A549 (cell line): ENCODE results near the gene TMOD1. TPM values are rescaled to one million over a fixed set of nuclear protein-coding genes. Genes with fewer than 3 reads are reported as not detected.

ENCODE experiments used
- ATAC-seq, 2 experiments: fragments of 200-7000 bp in 1 of 2; fragments of >200 bp in 1 of 2; cut with Nextera tagmentation in 1 of 2; cut with Tn5 transposase in 1 of 2; 3 replicates each; pipeline versions ENCODE4 v1.8.0 to v1.9.1; 2018 to 2020; ENCODE audit warnings: mild to moderate bottlenecking in 1 of 2, moderate library complexity in 1 of 2
- CTCF ChIA-PET: fragments of 300-600 bp; sonication (Branson Sonifier 250); formaldehyde crosslinking; extraction: SDS; loops from one replicate; lab custom pipeline; 2021; ENCODE audit warnings: antibody characterized with exemption, inconsistent platforms; lab: Yijun Ruan, JAX
- POLR2A ChIA-PET: fragments of 350-600 bp; formaldehyde crosslinking; extraction: SDS; loops from one replicate; lab custom pipeline; 2021; ENCODE audit warnings: antibody characterized with exemption, inconsistent platforms; lab: Yijun Ruan, JAX
- DNase-seq, 2 experiments: peaks; one replicate each; pipeline versions ENCODE4 v3.0.0 to v3.0.0-alpha.2; 2011 to 2016; ENCODE audit warnings: low read depth in 1 of 2, low spot score in 1 of 2
- FAIRE-seq: peaks from 2 replicates; lab custom pipeline; 2011; peaks lifted over from hg19 to GRCh38; lab: Jason Lieb, UNC
- H3K27ac ChIP-seq, 2 experiments: fragments of >200 bp; sonication (Bioruptor Twin); formaldehyde crosslinking; 3 replicates each; pipeline ENCODE4 v1.5.1; 2016 to 2017
- H3K4me1 ChIP-seq: fragments of >200 bp; sonication (Bioruptor Twin); formaldehyde crosslinking; 3 replicates; pipeline ENCODE4 v1.6.1; 2016
- H3K4me2 ChIP-seq: fragments of >200 bp; sonication (Bioruptor Twin); formaldehyde crosslinking; 3 replicates; pipeline ENCODE4 v1.6.1; 2016
- H3K4me3 ChIP-seq: fragments of >200 bp; sonication (Bioruptor Twin); formaldehyde crosslinking; 3 replicates; pipeline ENCODE4 v1.5.1; 2016
- H3K9me3 ChIP-seq: fragments of >200 bp; sonication (Bioruptor Twin); formaldehyde crosslinking; 3 replicates; pipeline ENCODE4 v1.6.1; 2016
- CBX2 ChIP-seq: fragments of 200-600 bp; sonication (generic); IDR thresholded peaks from 2 replicates; pipeline ENCODE4 v1.6.1; 2016; ENCODE audit warnings: low read depth, mild to moderate bottlenecking, borderline replicate concordance
- CHD2 ChIP-seq: fragments of 150-350 bp; IDR thresholded peaks from 2 replicates; pipeline ENCODE4 v1.6.1; 2014; ENCODE audit warnings: low read length; ENCODE audit not compliant: partially characterized antibody
- EHMT2 ChIP-seq: fragments of 200-600 bp; sonication (generic); IDR thresholded peaks from 2 replicates; pipeline ENCODE4 v1.6.1; 2016; ENCODE audit warnings: antibody characterized with exemption, low read depth, mild to moderate bottlenecking, moderate library complexity
- ESRRA ChIP-seq: fragments of 150-350 bp; IDR thresholded peaks from 2 replicates; pipeline ENCODE4 v1.6.1; 2014; ENCODE audit warnings: mild to moderate bottlenecking, low read length, borderline replicate concordance
- FOSL2 ChIP-seq, 2 experiments: fragments of 450-650 bp in 1 of 2; fragments of >200 bp in 1 of 2; sonication (Bioruptor Twin) in 1 of 2; formaldehyde crosslinking; IDR thresholded peaks; 2 replicates each; pipeline versions ENCODE4 v1.5.0 to v1.6.1; 2016 to 2020; ENCODE audit warnings: mild to moderate bottlenecking in 1 of 2, moderate library complexity in 1 of 2
- FOXS1 ChIP-seq: fragments of 250-450 bp; sonication (Bioruptor Pico); IDR thresholded peaks from 2 replicates; pipeline ENCODE4 v1.5.0; 2020; ENCODE audit warnings: mild to moderate bottlenecking, moderate library complexity
- GATA3 ChIP-seq: IDR thresholded peaks from 2 replicates; pipeline ENCODE4 v1.6.1; 2012; ENCODE audit warnings: borderline replicate concordance
- HDAC2 ChIP-seq: fragments of 200-600 bp; sonication (generic); IDR thresholded peaks from 2 replicates; pipeline ENCODE4 v1.6.1; 2016
- HES2 ChIP-seq: fragments of >200 bp; sonication (Bioruptor Twin); formaldehyde crosslinking; IDR thresholded peaks from 2 replicates; pipeline ENCODE4 v1.6.1; 2016
- HOXB13 ChIP-seq: fragments of 250-450 bp; sonication (Bioruptor Pico); IDR thresholded peaks from 2 replicates; pipeline ENCODE4 v1.5.0; 2020; ENCODE audit warnings: low read depth, mild to moderate bottlenecking, moderate library complexity
- HOXB5 ChIP-seq: fragments of 250-450 bp; sonication (Bioruptor Pico); IDR thresholded peaks from 2 replicates; pipeline ENCODE4 v1.5.0; 2020; ENCODE audit warnings: mild to moderate bottlenecking, moderate library complexity
- JUN ChIP-seq, 2 experiments: fragments of >200 bp; sonication (Bioruptor Twin); formaldehyde crosslinking; IDR thresholded peaks; 2 replicates in 1 of 2; 3 replicates in 1 of 2; pipeline ENCODE4 v1.6.1; 2016 to 2017
- KDM5A ChIP-seq: fragments of 200-600 bp; sonication (generic); IDR thresholded peaks from 2 replicates; pipeline ENCODE4 v1.6.1; 2016; ENCODE audit warnings: antibody characterized with exemption, mild to moderate bottlenecking
- MAFK ChIP-seq: fragments of 450-650 bp; IDR thresholded peaks from 2 replicates; pipeline ENCODE4 v1.6.1; 2014; ENCODE audit not compliant: partially characterized antibody
- MYC ChIP-seq: IDR thresholded peaks from 2 replicates; pipeline ENCODE4 v1.6.1; 2012; ENCODE audit warnings: mild to moderate bottlenecking, inconsistent platforms, low read length, improper control_type of control experiment, borderline replicate concordance
- NFE2L2 ChIP-seq: fragments of 150-350 bp; conservative IDR thresholded peaks from 2 replicates; pipeline ENCODE4 v1.6.1; 2014; ENCODE audit warnings: low read length
- NR3C1 ChIP-seq: fragments of >200 bp; sonication (Bioruptor Twin); formaldehyde crosslinking; IDR thresholded peaks from 3 replicates; pipeline ENCODE4 v1.6.1; 2017
- PBX3 ChIP-seq: IDR thresholded peaks from 2 replicates; pipeline ENCODE4 v1.6.1; 2012
- POLR2A ChIP-seq: IDR thresholded peaks from 2 replicates; pipeline ENCODE4 v1.6.1; 2012; ENCODE audit warnings: mild to moderate bottlenecking, low read length
- REST ChIP-seq: fragments of 200-600 bp; sonication (generic); IDR thresholded peaks from 2 replicates; pipeline ENCODE4 v1.6.1; 2016; ENCODE audit warnings: antibody characterized with exemption, mild to moderate bottlenecking, moderate library complexity
- RNF2 ChIP-seq: fragments of 200-600 bp; sonication (generic); IDR thresholded peaks from 2 replicates; pipeline ENCODE4 v1.6.1; 2016; ENCODE audit warnings: low read depth, mild to moderate bottlenecking, antibody characterized with exemption, moderate library complexity, borderline replicate concordance
- ZC3H11A ChIP-seq: fragments of 450-650 bp; IDR thresholded peaks from 2 replicates; pipeline ENCODE4 v1.6.1; 2014; ENCODE audit warnings: antibody characterized with exemption, mild to moderate bottlenecking
- WGBS: methylation state at CpG from one replicate; pipeline ENCODE4 v1.1.6; 2017; ENCODE audit errors: missing lambda C conversion rate; 5-methylcytosine and 5-hydroxymethylcytosine counted together
- polyA plus RNA-seq, 4 experiments: library from polyadenylated mRNA; depleted of rRNA in 3 of 4; stranded (reverse); fragments of >200 nt; fragmentation: RNase III in 1 of 4; extraction: RNeasy Plus Mini Kit Qiagen cat#74134 plus additional on column Dnase treatment in 1 of 4; gene quantifications; 2 replicates in 3 of 4; 3 replicates in 1 of 4; pipeline ENCODE4 v1.2.3, GENCODE V29; 2011 to 2017
- TF ChIP-seq, protein P1 (sequence below): IDR thresholded peaks from 2 replicates; pipeline ENCODE4 v1.6.1; 2012; ENCODE audit warnings: low read depth, borderline replicate concordance
- TF ChIP-seq, protein P2 (sequence below): fragments of >200 bp; sonication (Bioruptor Twin); formaldehyde crosslinking; IDR thresholded peaks from 3 replicates; pipeline ENCODE4 v1.6.1; 2016
- TF ChIP-seq, protein P3 (sequence below): fragments of 250-450 bp; sonication (Bioruptor Pico); IDR thresholded peaks from 2 replicates; pipeline ENCODE4 v1.5.0; 2021; ENCODE audit warnings: mild to moderate bottlenecking, moderate library complexity, borderline replicate concordance
- TF ChIP-seq, protein P4 (sequence below): fragments of 450-650 bp; IDR thresholded peaks from 2 replicates; pipeline ENCODE4 v1.6.1; 2014; ENCODE audit warnings: antibody characterized with exemption

The TMOD1 gene
- polyA plus RNA-seq, 2 of the 4 experiments (the other 2 are of a cell fraction) = 0.28 to 0.80 TPM

DNA sequence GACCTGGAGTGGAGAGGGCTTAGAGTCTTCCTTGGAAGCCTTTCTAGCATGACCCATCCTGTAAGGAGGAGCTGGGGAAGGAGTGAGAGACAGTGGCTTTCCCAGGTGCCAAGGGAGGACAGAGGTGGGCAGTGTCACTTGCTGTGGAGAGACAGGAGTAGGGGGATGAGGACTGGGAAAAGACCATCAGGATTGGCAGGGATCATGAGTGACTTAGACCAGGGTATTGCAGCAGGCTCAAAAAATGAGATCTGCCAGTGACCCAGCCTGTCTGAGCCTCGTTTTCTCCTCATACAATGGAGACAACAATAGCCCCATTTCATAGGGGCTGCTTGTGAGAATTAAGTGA is 2.4 kb downstream of the TMOD1 start (continued):
- TF ChIP-seq, protein P1, sequence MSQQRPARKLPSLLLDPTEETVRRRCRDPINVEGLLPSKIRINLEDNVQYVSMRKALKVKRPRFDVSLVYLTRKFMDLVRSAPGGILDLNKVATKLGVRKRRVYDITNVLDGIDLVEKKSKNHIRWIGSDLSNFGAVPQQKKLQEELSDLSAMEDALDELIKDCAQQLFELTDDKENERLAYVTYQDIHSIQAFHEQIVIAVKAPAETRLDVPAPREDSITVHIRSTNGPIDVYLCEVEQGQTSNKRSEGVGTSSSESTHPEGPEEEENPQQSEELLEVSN = no peak
- TF ChIP-seq, protein P2, sequence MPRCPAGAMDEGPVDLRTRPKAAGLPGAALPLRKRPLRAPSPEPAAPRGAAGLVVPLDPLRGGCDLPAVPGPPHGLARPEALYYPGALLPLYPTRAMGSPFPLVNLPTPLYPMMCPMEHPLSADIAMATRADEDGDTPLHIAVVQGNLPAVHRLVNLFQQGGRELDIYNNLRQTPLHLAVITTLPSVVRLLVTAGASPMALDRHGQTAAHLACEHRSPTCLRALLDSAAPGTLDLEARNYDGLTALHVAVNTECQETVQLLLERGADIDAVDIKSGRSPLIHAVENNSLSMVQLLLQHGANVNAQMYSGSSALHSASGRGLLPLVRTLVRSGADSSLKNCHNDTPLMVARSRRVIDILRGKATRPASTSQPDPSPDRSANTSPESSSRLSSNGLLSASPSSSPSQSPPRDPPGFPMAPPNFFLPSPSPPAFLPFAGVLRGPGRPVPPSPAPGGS = no peak
- TF ChIP-seq MAFK (no peak), CBX2 (no peak), ESRRA (no peak), KDM5A (no peak)

- ATAC-seq (no peak), FAIRE-seq (no peak), DNase-seq (no peak)
- Histone ChIP-seq H3K27ac (no peak overlapping the region), H3K4me3 (no peak overlapping the region), H3K4me2 (no peak overlapping the region), H3K9me3 (no peaks in the 10 kb centered on the region), H3K4me1 (peaks cover 5% of the 10 kb centered on the region; the same call in 2 of the 3 replicates)
- TF ChIP-seq, protein P3, sequence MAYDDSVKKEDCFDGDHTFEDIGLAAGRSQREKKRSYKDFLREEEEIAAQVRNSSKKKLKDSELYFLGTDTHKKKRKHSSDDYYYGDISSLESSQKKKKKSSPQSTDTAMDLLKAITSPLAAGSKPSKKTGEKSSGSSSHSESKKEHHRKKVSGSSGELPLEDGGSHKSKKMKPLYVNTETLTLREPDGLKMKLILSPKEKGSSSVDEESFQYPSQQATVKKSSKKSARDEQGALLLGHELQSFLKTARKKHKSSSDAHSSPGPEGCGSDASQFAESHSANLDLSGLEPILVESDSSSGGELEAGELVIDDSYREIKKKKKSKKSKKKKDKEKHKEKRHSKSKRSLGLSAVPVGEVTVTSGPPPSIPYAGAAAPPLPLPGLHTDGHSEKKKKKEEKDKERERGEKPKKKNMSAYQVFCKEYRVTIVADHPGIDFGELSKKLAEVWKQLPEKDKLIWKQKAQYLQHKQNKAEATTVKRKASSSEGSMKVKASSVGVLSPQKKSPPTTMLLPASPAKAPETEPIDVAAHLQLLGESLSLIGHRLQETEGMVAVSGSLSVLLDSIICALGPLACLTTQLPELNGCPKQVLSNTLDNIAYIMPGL = no peak
- TF ChIP-seq NFE2L2 = no peak
- no peak for TF ChIP-seq RNF2
- no peak for TF ChIP-seq REST
- TF ChIP-seq GATA3 = no peak
- TF ChIP-seq PBX3 = no peak
- WGBS = 61% methylated on average over 8 of the region's 8 CpGs
- ChIA-PET POLR2A (no interaction called here), CTCF (interaction anchor here (1.0 to 2.4 kb wide), 4 partner anchors 9 to 94 kb away, joined by 3 to 8 read pairs (median 4); no protein-coding TSS in a partner anchor)
These were observed 3.1 kb downstream of the TMOD1 start for GRCh38 chr9:97504381-97505216.

DNA sequence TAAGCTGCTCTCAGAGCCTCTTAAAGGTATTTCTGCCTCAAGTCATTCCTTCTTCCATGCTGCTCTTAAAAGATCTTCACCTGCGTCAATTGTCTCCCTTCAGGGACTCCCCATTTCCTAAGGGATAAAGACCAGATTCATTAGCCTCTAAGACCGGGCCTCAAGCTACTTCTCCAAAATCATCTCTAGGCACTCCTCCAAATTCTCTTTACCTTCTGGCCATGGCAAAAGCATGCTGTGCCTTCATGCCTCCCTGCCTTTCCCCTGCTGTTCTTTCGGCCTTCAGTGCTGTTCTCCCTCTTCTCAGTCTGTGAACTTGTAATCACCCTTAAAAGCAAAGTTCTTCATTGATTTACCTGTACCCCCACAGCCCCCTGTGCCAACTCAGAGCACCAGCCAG is 4.4 kb downstream of the TMOD1 start:
- H3K4me3 ChIP-seq = no peak overlapping the region
- ATAC-seq (no peak), FAIRE-seq (no peak), DNase-seq (no peak)
- no peak overlapping the region for H3K27ac ChIP-seq
- ChIA-PET CTCF (interaction anchor here (0.6 to 2.4 kb wide), 10 partner anchors 9 to 650 kb away, joined by 3 to 10 read pairs (median 4); no protein-coding TSS in a partner anchor), POLR2A (no interaction called here)
- H3K4me1 ChIP-seq = peaks cover 7% of the 10 kb centered on the region; the same call in 2 of the 3 replicates
- no peak overlapping the region for H3K4me2 ChIP-seq
- no peaks in the 10 kb centered on the region for H3K9me3 ChIP-seq
- 73% methylated on average over 3 of the region's 3 CpGs for WGBS
- TF ChIP-seq POLR2A (no peak), HOXB5 (CRISPR knock-in tag) (no peak), HDAC2 (no peak), JUN (IDR thresholded peaks at IDR 0.05) (no peak), FOXS1 (CRISPR knock-in tag) (no peak), ZC3H11A (no peak), EHMT2 (no peak), CHD2 (no peak), HOXB13 (no peak), ESRRA (no peak), HES2 (no peak), MYC (no peak), NR3C1 (no peak), FOSL2 (IDR thresholded peaks at IDR 0.05) (no peak), FOSL2 (CRISPR knock-in tag; IDR thresholded peaks at IDR 0.05) (no peak)
- TF ChIP-seq, protein P4, sequence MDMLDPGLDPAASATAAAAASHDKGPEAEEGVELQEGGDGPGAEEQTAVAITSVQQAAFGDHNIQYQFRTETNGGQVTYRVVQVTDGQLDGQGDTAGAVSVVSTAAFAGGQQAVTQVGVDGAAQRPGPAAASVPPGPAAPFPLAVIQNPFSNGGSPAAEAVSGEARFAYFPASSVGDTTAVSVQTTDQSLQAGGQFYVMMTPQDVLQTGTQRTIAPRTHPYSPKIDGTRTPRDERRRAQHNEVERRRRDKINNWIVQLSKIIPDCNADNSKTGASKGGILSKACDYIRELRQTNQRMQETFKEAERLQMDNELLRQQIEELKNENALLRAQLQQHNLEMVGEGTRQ = no peak
